Astrocyte (in vitro differentiated cells and primary cell): ENCODE measurements around the gene TOMM70.

Experiments used
- CTCF ChIP-seq: IDR thresholded peaks from 2 replicates; pipeline ENCODE4 v1.5.1; 2011; ENCODE audit warnings: low read depth, mild to moderate bottlenecking, inconsistent platforms, low read length, moderate library complexity; ENCODE audit not compliant: insufficient read depth
- EZH2 ChIP-seq: IDR thresholded peaks from 2 replicates; pipeline ENCODE4 v1.6.1; 2012; ENCODE audit warnings: mild to moderate bottlenecking, low read length, inconsistent platforms; ENCODE audit not compliant: insufficient read depth

- TF ChIP-seq CTCF (no peak), EZH2 (no peak)
These were observed 5.0 kb downstream of the TOMM70 start for GRCh38 chr3:100395679-100396431.
